HG03342 (cell line): ENCODE data around the gene KY.

Experiments
- ATAC-seq: cut with Tn5 transposase; IDR thresholded peaks from one replicate; pipeline ENCODE4 v1.9.1; 2021; ENCODE audit warnings: mild to moderate bottlenecking, moderate library complexity; ENCODE audit not compliant: unreplicated experiment

The KY gene

GRCh38 chr3:134622806-134623365, 27.9 kb downstream of the KY start:
- ATAC-seq, result no peak

GRCh38 chr3:134621854-134622253, 29.0 kb downstream of the KY start:
- ATAC-seq, result no peak

GRCh38 chr3:134620476-134621115, 30.2 kb downstream of the KY start:
- no peak for ATAC-seq

GRCh38 chr3:134619884-134620445, 30.9 kb downstream of the KY start:
- ATAC-seq, result no peak

- ATAC-seq, result no peak
These were observed 31.6 kb downstream of the KY start for GRCh38 chr3:134619301-134619615.

GRCh38 chr3:134618478-134619300, 32.1 kb downstream of the KY start:
- ATAC-seq, result no peak

GRCh38 chr3:134617608-134618477, 33.0 kb downstream of the KY start:
- no peak for ATAC-seq

GRCh38 chr3:134615743-134616142, 35.1 kb downstream of the KY start:
- no peak for ATAC-seq

- no peak for ATAC-seq
These were observed 35.9 kb downstream of the KY start for GRCh38 chr3:134614955-134615354.

GRCh38 chr3:134613006-134613520, 37.8 kb downstream of the KY start:
- ATAC-seq, result no peak

GRCh38 chr3:134611516-134611915, 39.3 kb downstream of the KY start:
- ATAC-seq, result no peak

- no peak for ATAC-seq
These were observed 40.1 kb downstream of the KY start for GRCh38 chr3:134610432-134611385.

GRCh38 chr3:134609821-134610431, 40.9 kb downstream of the KY start:
- no peak for ATAC-seq

- no peak for ATAC-seq
These were observed 41.9 kb downstream of the KY start for GRCh38 chr3:134608771-134609435.

- ATAC-seq, result no peak
These were observed 42.6 kb downstream of the KY start for GRCh38 chr3:134608023-134608770.

- ATAC-seq, result no peak
These were observed 43.5 kb downstream of the KY start for GRCh38 chr3:134607054-134608022.
